Neuron (in vitro differentiated cells): ENCODE data around the gene PCSK1N.
"Not testable (repeated sequence)": the region's sequence is repeated elsewhere in the genome, so short reads cannot be mapped to it uniquely, and the experiment has no call there.

ENCODE experiments used
- H2AFZ ChIP-seq: one replicate; pipeline ENCODE4 v1.6.1; 2013; ENCODE audit warnings: low read depth, mild to moderate bottlenecking, inconsistent platforms, low read length, moderate library complexity
- H3K27me3 ChIP-seq: one replicate; pipeline ENCODE4 v1.6.1; 2013; ENCODE audit warnings: low read length; ENCODE audit not compliant: insufficient read depth
- H3K36me3 ChIP-seq: one replicate; pipeline ENCODE4 v1.6.1; 2013; ENCODE audit warnings: low read length; ENCODE audit not compliant: insufficient read depth
- H3K4me1 ChIP-seq: one replicate; pipeline ENCODE4 v1.6.1; 2013; ENCODE audit warnings: low read length; ENCODE audit not compliant: insufficient read depth
- H3K4me3 ChIP-seq: 2 replicates; pipeline ENCODE4 v1.5.1; 2013; ENCODE audit warnings: mild to moderate bottlenecking, low read length, moderate library complexity
- H3K9me3 ChIP-seq: one replicate; pipeline ENCODE4 v1.6.1; 2013; ENCODE audit warnings: low read length

PCSK1N gene, protein sequence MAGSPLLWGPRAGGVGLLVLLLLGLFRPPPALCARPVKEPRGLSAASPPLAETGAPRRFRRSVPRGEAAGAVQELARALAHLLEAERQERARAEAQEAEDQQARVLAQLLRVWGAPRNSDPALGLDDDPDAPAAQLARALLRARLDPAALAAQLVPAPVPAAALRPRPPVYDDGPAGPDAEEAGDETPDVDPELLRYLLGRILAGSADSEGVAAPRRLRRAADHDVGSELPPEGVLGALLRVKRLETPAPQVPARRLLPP

DNA sequence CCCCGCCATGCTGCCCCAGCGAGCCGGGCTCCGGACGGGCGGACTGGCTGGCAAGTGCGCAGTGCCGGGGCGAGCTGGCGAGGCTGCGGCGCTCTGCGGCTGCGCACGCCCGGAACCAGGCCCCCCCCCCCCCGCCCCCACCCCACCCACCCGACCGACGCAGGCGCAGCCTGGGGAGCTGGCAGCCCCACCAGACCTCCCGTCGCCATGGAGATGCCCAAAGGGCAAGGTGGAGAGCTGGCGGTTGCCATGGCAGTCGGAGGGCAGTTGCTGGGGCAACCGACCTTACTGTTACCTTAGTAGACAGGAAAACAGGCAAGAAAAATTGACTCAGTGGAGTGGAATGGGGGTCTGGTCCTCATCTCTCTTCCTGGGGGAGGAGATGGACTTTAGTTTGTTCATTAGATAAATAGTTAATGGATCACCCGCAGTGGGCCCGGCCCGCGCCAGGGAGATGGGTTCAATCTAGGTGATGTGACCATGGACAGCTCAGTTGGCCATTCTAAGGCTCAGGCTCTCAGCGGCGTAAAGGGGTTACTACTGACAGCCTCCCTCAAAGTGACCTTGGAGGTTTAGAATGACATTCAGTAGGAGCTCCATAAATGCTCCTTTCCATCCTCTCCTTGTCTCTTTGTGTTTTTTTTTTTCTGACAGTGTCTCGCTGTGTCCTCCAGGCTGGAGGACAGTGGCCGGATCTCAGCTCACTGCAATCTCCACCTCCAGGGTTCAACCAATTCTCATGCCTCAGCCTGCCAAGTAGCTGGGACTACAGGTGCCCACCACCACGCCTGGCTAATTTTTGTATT, at the start of gene PCSK1N:
TSS of gene PCSK1N (minus strand) at position 87 of the 806 bp plus-strand sequence. CDS start at position 9, 78 bp downstream.
- H3K36me3 ChIP-seq: no peaks in the 10 kb centered on the region
- H3K4me3 ChIP-seq: peak within 1 kb of the TSS; percentile 49
- H3K27me3 ChIP-seq: no peaks in the 10 kb centered on the region
- no peak within 1 kb of the TSS for H2AFZ ChIP-seq
- peaks cover 6% of the 10 kb centered on the region for H3K4me1 ChIP-seq
- no peaks in the 10 kb centered on the region for H3K9me3 ChIP-seq

DNA sequence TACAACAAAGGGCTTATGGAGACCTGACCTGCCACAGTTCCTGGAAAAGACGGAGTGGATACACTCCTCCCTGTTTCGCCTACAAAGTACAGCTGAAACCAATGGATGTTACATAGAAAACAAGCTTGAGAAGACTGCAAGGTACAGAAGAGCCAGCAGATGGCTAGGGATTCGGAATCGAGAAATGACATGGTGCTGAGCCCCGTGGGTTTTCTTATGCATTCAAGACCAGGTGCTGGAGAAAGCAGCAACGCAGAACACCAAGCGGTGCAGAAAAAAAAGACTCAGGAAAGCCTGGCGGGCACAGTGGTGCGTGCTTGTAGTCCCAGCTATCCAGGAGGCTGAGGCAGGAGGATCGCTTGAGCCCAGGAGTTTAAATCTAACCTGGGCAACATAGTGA, 48.3 kb upstream of the PCSK1N start:
- no peaks in the 10 kb centered on the region for H3K27me3 ChIP-seq
- no peak overlapping the region for H2AFZ ChIP-seq
- no peak overlapping the region for H3K4me3 ChIP-seq

DNA sequence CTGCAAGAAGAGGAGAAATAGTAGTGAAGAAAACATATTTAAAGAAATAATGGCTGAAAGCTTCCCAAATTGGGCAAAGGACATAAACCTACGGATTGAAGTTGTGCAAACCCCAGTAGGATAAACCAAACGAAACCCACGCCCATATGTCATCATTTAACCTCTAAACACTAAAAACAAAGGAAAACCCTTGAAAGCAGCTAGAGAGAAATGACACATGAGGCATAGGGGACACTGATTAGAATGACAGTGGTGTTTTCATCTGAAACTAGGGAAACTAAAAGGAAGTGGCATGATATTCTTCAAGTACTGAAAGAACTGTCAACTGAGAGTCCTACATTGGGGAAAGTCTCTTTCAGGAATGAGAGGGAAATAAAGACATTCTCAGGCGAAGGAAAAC, 41.5 kb upstream of the PCSK1N start:
- not testable (repeated sequence) for H3K4me1 ChIP-seq, H3K27me3 ChIP-seq, H3K36me3 ChIP-seq, H3K9me3 ChIP-seq, H2AFZ ChIP-seq, H3K4me3 ChIP-seq

More for the DNA sequence above, 48.3 kb upstream of the PCSK1N start:
- no peaks in the 10 kb centered on the region for H3K36me3 ChIP-seq
- H3K9me3 ChIP-seq: no peaks in the 10 kb centered on the region
- no peaks in the 10 kb centered on the region for H3K4me1 ChIP-seq

DNA sequence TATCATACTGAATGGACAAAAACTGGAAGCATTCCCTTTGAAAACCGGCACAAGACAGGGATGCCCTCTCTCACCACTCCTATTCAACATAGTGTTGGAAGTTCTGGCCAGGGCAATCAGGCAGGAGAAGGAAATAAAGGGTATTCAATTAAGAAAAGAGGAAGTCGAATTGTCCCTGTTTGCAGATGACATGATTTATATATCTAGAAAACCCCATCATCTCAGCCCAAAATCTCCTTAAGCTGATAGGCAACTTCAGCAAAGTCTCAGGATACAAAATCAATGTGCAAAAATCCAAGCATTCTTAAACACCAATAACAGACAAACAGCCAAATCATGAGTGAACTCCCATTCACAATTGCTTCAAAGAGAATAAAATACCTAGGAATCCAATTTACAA, 36.6 kb upstream of the PCSK1N start:
- H3K4me3 ChIP-seq, H2AFZ ChIP-seq, H3K27me3 ChIP-seq, H3K4me1 ChIP-seq, H3K36me3 ChIP-seq, H3K9me3 ChIP-seq: not testable (repeated sequence)

DNA sequence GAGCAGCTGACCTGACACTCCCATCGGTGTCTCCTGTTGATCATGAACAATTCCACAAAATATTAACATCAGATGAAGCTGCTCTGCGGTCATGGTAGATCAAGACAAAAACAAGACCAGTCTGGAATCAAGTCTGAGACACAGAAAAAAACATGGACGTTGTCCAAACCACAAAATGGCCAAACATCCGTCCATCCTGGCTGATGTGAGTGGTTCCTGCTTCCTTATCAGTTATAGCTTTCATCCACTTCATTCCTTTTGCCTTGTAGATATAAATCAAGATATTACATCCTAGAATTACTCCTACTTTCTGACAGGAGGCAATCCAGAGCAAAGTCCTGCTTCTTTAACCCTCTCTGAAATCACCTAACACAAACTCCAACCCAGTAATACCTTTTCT, 28.8 kb upstream of the PCSK1N start:
- no peak overlapping the region for H3K4me3 ChIP-seq
- no peaks in the 10 kb centered on the region for H3K9me3 ChIP-seq
- no peaks in the 10 kb centered on the region for H3K4me1 ChIP-seq
- H3K36me3 ChIP-seq: no peaks in the 10 kb centered on the region
- H2AFZ ChIP-seq: no peak overlapping the region
- no peaks in the 10 kb centered on the region for H3K27me3 ChIP-seq

DNA sequence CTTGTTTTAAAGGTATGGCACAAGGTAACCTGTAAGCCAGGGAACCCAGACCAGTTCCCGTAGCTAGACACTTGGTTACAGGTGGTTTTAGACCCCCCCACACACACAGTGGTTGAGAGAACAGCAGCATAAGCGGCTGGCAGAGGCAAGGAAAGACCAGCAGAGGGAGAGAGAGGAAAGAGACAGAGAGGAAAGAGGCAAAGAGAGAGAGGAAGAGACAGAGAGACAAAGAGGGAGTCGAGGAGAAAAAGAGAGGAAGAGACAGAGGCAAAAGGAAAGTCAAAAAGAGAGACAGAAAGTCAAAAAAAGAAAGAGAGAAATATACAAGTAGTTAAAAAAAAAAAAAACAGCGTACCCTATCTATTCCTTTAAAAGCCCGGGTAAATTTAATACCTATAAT, 19.5 kb upstream of the PCSK1N start:
- Histone ChIP-seq H3K4me1 (no peaks in the 10 kb centered on the region), H3K9me3 (no peaks in the 10 kb centered on the region), H3K36me3 (no peaks in the 10 kb centered on the region), H2AFZ (no peak overlapping the region), H3K4me3 (no peak overlapping the region), H3K27me3 (no peaks in the 10 kb centered on the region)

DNA sequence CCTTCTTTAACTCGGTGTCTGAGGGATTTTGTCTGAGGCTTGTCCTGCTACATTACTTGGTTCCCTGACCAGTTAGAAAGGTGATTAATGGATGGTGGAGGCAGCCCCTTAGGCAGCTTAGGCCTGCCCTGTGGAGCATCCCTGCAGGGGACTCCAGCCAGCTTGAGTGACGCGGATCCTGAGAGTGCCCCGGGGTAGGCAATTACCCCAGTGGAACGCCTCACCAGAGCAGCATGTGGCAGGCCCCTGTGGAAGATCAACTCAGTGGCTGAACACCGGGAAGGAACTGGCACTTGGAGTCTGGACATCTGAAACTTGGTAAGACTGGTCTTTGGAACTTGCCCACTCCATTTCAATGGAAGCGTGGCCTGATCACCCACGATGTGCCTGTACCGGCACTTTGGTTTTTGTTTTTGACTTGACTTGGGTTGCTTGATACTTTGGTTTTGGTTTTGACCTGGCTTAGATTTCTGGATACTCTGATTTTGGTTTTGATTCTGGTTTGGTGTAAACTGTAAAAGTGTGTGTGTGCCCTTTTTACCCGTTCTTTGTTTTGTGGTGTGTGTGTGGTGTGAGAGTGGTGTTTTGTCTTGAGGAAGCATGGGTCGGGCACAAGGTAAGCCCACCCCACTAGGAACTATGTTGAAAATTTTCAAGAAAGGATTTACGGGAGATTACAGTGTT, 18.9 kb upstream of the PCSK1N start:
- H3K9me3 ChIP-seq, H3K4me1 ChIP-seq, H3K27me3 ChIP-seq: not testable (repeated sequence)

DNA sequence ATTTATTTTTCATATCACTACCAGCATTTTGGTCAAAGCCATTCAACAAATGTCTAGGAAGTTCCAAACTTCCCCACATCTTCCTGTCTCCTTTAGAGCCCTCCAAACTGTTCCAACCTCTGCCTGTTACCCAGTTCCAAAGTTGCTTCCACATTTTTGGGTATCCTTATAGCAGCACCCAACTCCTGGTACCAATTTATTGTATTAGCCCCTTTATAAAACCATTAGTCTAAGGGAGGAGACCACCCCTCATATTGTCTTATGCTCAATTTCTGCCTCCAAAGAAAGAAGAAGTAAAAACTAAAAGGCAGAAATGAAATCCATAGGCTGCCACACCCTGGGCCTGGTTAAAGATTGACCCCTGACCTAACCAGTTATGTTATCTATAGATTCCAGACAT, 18.1 kb upstream of the PCSK1N start:
- not testable (repeated sequence) for H3K9me3 ChIP-seq, H3K4me1 ChIP-seq, H3K36me3 ChIP-seq, H2AFZ ChIP-seq, H3K4me3 ChIP-seq, H3K27me3 ChIP-seq

More for the DNA sequence above, 18.9 kb upstream of the PCSK1N start:
- H3K4me3 ChIP-seq, H3K36me3 ChIP-seq, H2AFZ ChIP-seq: not testable (repeated sequence)

DNA sequence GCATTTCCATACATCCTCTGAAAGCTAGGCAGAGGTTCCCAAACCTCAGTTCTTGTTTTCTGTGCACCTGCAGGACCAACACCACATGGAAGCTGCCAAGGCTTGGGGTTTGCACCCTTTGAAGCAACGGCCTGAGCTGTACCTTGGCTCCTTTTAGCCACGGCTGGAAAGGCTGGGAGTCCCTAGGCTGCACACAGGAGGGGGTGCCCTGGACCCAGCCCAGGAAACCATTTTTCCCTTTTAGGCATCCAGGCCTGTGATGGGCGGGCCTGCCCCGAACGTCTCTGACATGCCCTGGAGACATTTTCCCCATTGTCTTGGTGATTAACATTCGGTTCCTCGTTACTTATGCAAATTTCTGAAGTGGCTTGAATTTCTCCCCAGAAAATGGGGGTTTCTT, 17.4 kb upstream of the PCSK1N start:
- no peak overlapping the region for H3K4me3 ChIP-seq
- no peaks in the 10 kb centered on the region for H3K9me3 ChIP-seq
- H2AFZ ChIP-seq: no peak overlapping the region
- no peaks in the 10 kb centered on the region for H3K4me1 ChIP-seq
- H3K36me3 ChIP-seq: no peaks in the 10 kb centered on the region
- H3K27me3 ChIP-seq: no peaks in the 10 kb centered on the region

DNA sequence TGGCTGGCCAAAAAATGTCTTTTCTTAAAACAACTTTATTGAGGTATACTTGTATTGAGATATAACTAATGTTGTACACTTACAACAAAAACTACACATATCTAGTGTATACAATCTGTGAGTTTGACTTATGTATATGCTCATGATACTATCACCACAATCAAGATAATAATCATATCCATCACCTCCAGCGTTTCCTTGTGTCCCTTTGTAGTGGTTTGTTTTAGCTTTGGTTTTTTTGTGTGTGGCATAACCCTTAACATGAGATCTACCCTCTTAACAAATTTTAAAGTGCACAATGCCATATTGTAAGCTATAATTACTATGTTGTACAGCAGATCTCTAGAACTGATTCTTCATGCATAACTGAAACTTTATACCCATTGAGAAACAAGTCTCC, 13.4 kb upstream of the PCSK1N start:
- no peaks in the 10 kb centered on the region for H3K27me3 ChIP-seq
- no peaks in the 10 kb centered on the region for H3K36me3 ChIP-seq
- H3K9me3 ChIP-seq: no peaks in the 10 kb centered on the region
- no peak overlapping the region for H3K4me3 ChIP-seq
- H3K4me1 ChIP-seq: no peaks in the 10 kb centered on the region
- H2AFZ ChIP-seq: no peak overlapping the region

DNA sequence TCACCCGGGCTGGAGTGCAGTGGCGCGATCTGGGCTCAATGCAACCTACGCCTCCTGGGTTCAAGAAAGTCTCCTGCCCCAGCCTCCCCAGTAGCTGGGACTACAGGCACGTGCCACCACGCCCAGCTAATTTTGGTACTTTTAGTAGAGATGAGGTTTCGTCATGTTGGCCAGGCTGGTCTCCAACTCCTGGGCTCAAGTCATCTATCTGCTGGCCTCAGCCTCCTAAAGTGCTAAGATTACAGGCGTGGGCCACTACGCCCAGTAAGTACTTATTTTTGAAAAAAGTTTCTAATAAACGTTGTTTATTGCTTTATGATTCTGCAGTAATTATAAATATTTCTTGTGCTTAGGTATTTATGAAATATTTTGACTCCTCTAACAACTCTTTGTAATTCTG, 4.3 kb upstream of the PCSK1N start:
- Histone ChIP-seq H3K36me3 (no peaks in the 10 kb centered on the region), H3K4me1 (peaks cover 4% of the 10 kb centered on the region), H3K4me3 (no peak overlapping the region), H3K9me3 (no peaks in the 10 kb centered on the region), H2AFZ (no peak overlapping the region), H3K27me3 (no peaks in the 10 kb centered on the region)

DNA sequence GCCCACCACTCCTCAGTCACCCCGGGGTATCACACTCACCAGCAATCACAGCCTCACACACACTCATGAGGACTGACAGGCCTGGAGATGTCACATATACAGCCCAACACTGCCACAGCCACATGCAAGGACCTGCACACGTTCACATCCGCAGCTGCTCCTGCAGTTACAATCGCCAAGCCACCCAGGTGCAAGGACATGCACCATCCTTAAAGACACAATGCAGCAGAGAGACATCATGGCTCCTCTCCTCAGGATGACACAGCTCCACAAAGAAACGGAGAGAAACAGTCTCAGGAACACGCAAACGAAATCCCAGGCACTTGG, 1.1 kb downstream of the PCSK1N start:
- Histone ChIP-seq H2AFZ (no peak overlapping the region), H3K36me3 (no peaks in the 10 kb centered on the region), H3K27me3 (no peaks in the 10 kb centered on the region), H3K9me3 (no peaks in the 10 kb centered on the region), H3K4me1 (peaks cover 6% of the 10 kb centered on the region), H3K4me3 (peak overlapping the region; percentile 49)

DNA sequence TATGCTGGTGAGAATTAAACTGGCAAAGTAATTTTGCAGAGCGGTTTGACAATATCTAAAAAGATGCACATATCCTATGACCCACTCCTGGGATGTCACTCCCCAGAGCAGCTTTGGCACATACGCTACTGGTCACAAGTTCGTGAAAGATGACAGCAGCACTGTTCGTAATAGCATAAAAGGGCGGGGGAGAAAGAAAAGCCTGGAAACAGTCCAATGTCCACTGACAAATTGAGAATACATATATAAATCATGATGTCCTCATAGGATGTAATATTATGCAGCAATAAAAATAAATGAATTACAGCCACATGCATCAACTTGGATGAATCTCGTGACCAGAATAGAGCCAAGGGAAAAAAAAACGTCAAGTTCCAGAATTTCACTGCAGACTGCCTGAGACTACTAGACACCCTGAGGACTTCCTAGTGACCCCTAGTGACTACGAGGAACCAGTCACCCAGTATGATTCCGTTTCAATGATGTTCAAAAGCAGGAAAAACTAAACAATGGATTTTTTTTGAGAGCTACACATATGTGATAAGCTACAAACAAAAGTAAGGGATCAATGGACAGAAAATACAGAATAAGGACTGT, 1.8 kb downstream of the PCSK1N start:
- peaks cover 6% of the 10 kb centered on the region for H3K4me1 ChIP-seq
- no peak overlapping the region for H2AFZ ChIP-seq
- peak overlapping the region; percentile 49 for H3K4me3 ChIP-seq
- H3K9me3 ChIP-seq: no peaks in the 10 kb centered on the region
- no peaks in the 10 kb centered on the region for H3K36me3 ChIP-seq
- H3K27me3 ChIP-seq: no peaks in the 10 kb centered on the region
